Measurements from ENCODE around the gene RIMS1.

The RIMS1 gene

GRCh38 chr6:72245565-72245964 is 359.2 kb downstream of the RIMS1 start:
- no peak for DNase-seq (ENCODE audit: low read depth, low spot score)

GRCh38 chr6:72246926-72247325 is 360.6 kb downstream of the RIMS1 start:
- DNase-seq (ENCODE audit: low read depth, low spot score): no peak

GRCh38 chr6:72248621-72249020 is 362.3 kb downstream of the RIMS1 start:
- no peak for DNase-seq (ENCODE audit: low read depth, low spot score)

GRCh38 chr6:72250664-72251063 is 364.3 kb downstream of the RIMS1 start:
- DNase-seq (ENCODE audit: low read depth, low spot score): no peak

- no peak for DNase-seq (ENCODE audit: low read depth, low spot score)
Measured at GRCh38 chr6:72260489-72260888, 374.1 kb downstream of the RIMS1 start.

- no peak for DNase-seq (ENCODE audit: low read depth, low spot score)
Measured at GRCh38 chr6:72261554-72261953, 375.2 kb downstream of the RIMS1 start.

GRCh38 chr6:72262254-72262653 is 375.9 kb downstream of the RIMS1 start:
- DNase-seq (ENCODE audit: low read depth, low spot score): no peak

- DNase-seq (ENCODE audit: low read depth, low spot score): no peak
Measured at GRCh38 chr6:72267470-72267869, 381.1 kb downstream of the RIMS1 start.

GRCh38 chr6:72271531-72271930 is 385.2 kb downstream of the RIMS1 start:
- DNase-seq (ENCODE audit: low read depth, low spot score): no peak

GRCh38 chr6:72272958-72273357 is 386.6 kb downstream of the RIMS1 start:
- DNase-seq (ENCODE audit: low read depth, low spot score): no peak

- DNase-seq (ENCODE audit: low read depth, low spot score): no peak
Measured at GRCh38 chr6:72275888-72276287, 389.5 kb downstream of the RIMS1 start.

GRCh38 chr6:72282201-72282600 is 395.9 kb downstream of the RIMS1 start:
- DNase-seq (ENCODE audit: low read depth, low spot score): no peak

GRCh38 chr6:72283571-72283970 is 397.2 kb downstream of the RIMS1 start:
- no peak for DNase-seq (ENCODE audit: low read depth, low spot score)

- no peak for DNase-seq (ENCODE audit: low read depth, low spot score)
Measured at GRCh38 chr6:72286911-72287311, 400.6 kb downstream of the RIMS1 start.

GRCh38 chr6:72287801-72288200 is 401.5 kb downstream of the RIMS1 start:
- no peak for DNase-seq (ENCODE audit: low read depth, low spot score)

GRCh38 chr6:72288592-72288991 is 402.2 kb downstream of the RIMS1 start:
- no peak for DNase-seq (ENCODE audit: low read depth, low spot score)

- no peak for DNase-seq (ENCODE audit: low read depth, low spot score)
Measured at GRCh38 chr6:72290620-72291019, 404.3 kb downstream of the RIMS1 start.

GRCh38 chr6:72296375-72296774 is 410.0 kb downstream of the RIMS1 start:
- no peak for DNase-seq (ENCODE audit: low read depth, low spot score)

GRCh38 chr6:72305971-72306370 is 419.6 kb downstream of the RIMS1 start:
- no peak for DNase-seq (ENCODE audit: low read depth, low spot score)

- DNase-seq (ENCODE audit: low read depth, low spot score): no peak
Measured at GRCh38 chr6:72316675-72317380, 430.5 kb downstream of the RIMS1 start.

- DNase-seq (ENCODE audit: low read depth, low spot score): no peak
Measured at GRCh38 chr6:72321788-72322187, 435.4 kb downstream of the RIMS1 start.

GRCh38 chr6:72322771-72323170 is 436.4 kb downstream of the RIMS1 start:
- no peak for DNase-seq (ENCODE audit: low read depth, low spot score)

GRCh38 chr6:72324591-72324990 is 438.2 kb downstream of the RIMS1 start:
- no peak for DNase-seq (ENCODE audit: low read depth, low spot score)

- no peak for DNase-seq (ENCODE audit: low read depth, low spot score)
Measured at GRCh38 chr6:72328775-72329174, 442.4 kb downstream of the RIMS1 start.

Data from activated naive CD8-positive, alpha-beta T cell treated with anti-CD3 and anti-CD28 coated beads, Interleukin-2, amount 50 U/mL, for 16 hours (primary cell).